Activated CD8-positive, alpha-beta T cell treated with anti-CD3 and anti-CD28 coated beads for 36 hours (primary cell): ENCODE data around the gene MINDY2. TPM values are rescaled to one million over a fixed set of nuclear protein-coding genes. Genes with fewer than 3 reads are reported as not detected.
A peak's percentile ranks its signal among the peaks of the same experiment; 100 is the strongest.

Experiments
- ATAC-seq: fragments of 200-7000 bp; cut with Tn5 transposase; one replicate; pipeline ENCODE4 v1.10.0; 2021; ENCODE audit warnings: mild to moderate bottlenecking, moderate library complexity
- CTCF ChIA-PET: fragments of 350-600 bp; sonication (Branson Sonifier 250); formaldehyde crosslinking; loops from one replicate; lab custom pipeline; 2021; ENCODE audit warnings: antibody characterized with exemption; lab: Charles Lee
- POLR2A ChIA-PET: fragments of 350-600 bp; sonication (Branson Sonifier 250); formaldehyde crosslinking; loops from one replicate; lab custom pipeline; 2021; ENCODE audit warnings: antibody characterized with exemption; lab: Charles Lee
- DNase-seq: peaks from one replicate; pipeline ENCODE4 v3.0.0-alpha.2; 2020
- H3K27ac Mint-ChIP-seq: one replicate; pipeline ENCODE4 v1.8.0; 2021; ENCODE audit warnings: mild to moderate bottlenecking, mixed read lengths
- H3K27me3 Mint-ChIP-seq: one replicate; pipeline ENCODE4 v1.8.0; 2021; ENCODE audit warnings: mixed read lengths
- H3K36me3 Mint-ChIP-seq: one replicate; pipeline ENCODE4 v1.8.0; 2021; ENCODE audit warnings: low read depth, mixed read lengths
- H3K4me1 Mint-ChIP-seq: one replicate; pipeline ENCODE4 v1.8.0; 2021; ENCODE audit warnings: low read depth, mixed read lengths
- H3K4me3 Mint-ChIP-seq: one replicate; pipeline ENCODE4 v1.8.0; 2021; ENCODE audit warnings: mild to moderate bottlenecking, moderate library complexity, mixed read lengths
- H3K9me3 Mint-ChIP-seq: one replicate; pipeline ENCODE4 v1.8.0; 2021; ENCODE audit warnings: mixed read lengths
- CTCF ChIP-seq: fragments of 200-600 bp; IDR thresholded peaks from one replicate; pipeline ENCODE4 v1.8.0; 2022; ENCODE audit warnings: antibody characterized with exemption, mild to moderate bottlenecking
- intact Hi-C: fragments of 100-400 bp; cut with micrococcal nuclease; formaldehyde crosslinking; loops from one replicate; pipeline ENCODE4 v1.10.0; 2022
- total RNA-seq, 2 experiments: library from RNA; stranded (reverse); gene quantifications; one replicate each; pipeline ENCODE4 v1.2.3, GENCODE V29; 2021

MINDY2 gene
- total RNA-seq, 2 experiments from 2014 or later: 9.0 to 10.3 TPM

DNA sequence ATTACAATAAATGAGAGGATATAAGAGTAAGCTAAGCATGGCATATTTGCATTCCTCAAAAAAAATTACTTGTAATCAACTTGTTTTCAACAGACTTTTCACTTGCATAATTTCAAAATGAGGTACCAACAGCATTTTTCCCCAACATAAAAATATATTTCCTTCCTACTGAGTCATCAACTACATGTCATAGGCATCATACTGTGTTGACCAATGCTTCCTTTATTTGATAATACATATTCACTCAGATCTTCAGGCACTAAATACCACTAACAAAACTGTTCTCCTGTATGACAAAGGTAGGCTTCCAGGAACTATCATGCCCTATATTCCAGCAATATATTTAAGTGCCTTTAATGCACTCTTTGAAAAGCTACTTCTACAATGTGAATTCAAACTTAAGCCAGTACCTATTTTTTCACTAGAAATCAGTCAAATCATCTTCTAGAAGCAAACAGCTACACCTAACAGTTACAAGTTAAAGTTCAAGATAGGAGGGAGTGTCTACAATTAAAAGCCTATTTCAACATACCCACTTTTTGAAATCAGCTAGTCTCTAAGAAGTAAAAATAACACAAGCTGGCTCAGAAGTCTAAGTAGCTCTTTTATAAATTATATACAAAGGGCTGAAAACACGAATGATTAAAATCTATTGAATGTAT is 32.9 kb upstream of the MINDY2 start:
- ATAC-seq (peak; percentile 66), DNase-seq (no peak)
- H3K4me3 Mint-ChIP-seq: no peak overlapping the region
- intact Hi-C loops: no loop called here
- H3K4me1 Mint-ChIP-seq: peaks cover 69% of the 10 kb centered on the region
- H3K27me3 Mint-ChIP-seq: no peaks in the 10 kb centered on the region
- H3K36me3 Mint-ChIP-seq: peaks cover 1% of the 10 kb centered on the region
- ChIA-PET CTCF (interaction anchor here (0.9 to 2.6 kb wide), 3 partner anchors 9 to 33 kb away, joined by 3 to 6 read pairs (median 3); partner anchors contain the start of gene MINDY2), POLR2A (interaction anchor here (1.1 kb wide), 1 partner anchor 12 kb away, joined by 3 read pairs; the partner anchor contains the start of gene ADAM10)
- TF ChIP-seq CTCF: no peak
- H3K27ac Mint-ChIP-seq: peak overlapping the region; percentile 78
- no peaks in the 10 kb centered on the region for H3K9me3 Mint-ChIP-seq

DNA sequence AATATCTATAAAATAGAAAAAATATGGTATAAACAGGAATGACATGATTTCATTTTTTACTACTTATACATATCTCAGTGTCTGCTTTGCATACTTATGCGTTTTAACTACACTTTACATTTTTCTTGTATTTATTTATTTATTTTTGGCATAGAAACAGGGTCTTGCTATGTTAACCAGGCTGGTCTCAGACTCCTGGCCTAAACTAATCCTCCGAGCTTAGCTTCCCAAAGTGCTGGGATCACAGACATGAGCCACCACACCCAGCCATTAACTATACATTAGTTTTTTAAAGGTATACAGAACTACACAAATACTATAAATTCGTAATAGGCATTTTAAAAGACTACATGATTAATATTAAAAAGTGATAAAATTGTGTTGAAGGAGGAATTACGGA is 30.7 kb upstream of the MINDY2 start:
- TF ChIP-seq CTCF: no peak
- Mint-ChIP-seq H3K9me3 (no peaks in the 10 kb centered on the region), H3K4me3 (no peak overlapping the region), H3K27ac (no peak overlapping the region), H3K27me3 (no peaks in the 10 kb centered on the region), H3K4me1 (peaks cover 74% of the 10 kb centered on the region), H3K36me3 (peaks cover 14% of the 10 kb centered on the region)
- ATAC-seq: no peak
- CTCF ChIA-PET: interaction anchor here (0.7 kb wide), 2 partner anchors 7 to 465 kb away, joined by 3 to 4 read pairs; no protein-coding TSS in a partner anchor
- POLR2A ChIA-PET: interaction anchor here (0.8 kb wide), 1 partner anchor 8 kb away, joined by 5 read pairs; no protein-coding TSS in a partner anchor
- intact Hi-C loops: no loop called here
- no peak for DNase-seq

DNA sequence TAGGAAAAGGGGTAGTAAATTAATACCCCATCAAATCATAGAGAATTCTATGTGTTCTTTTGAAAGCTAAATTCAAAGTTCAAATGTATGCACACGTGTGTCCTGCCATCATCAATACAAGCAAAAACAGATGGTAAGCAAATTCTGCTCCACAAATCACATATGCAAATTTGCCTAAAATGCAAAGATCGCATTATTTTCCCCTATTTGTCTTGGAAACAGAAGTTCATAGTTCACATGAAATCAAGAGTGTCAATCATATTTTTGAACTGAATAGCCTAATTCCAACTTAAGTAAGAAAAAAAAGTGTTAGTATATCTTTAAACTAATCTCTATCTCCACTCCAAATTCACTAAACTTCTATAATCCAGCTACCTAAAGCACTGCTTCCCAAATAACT is 30.1 kb upstream of the MINDY2 start:
- ChIA-PET CTCF (interaction anchor here (0.7 kb wide), 1 partner anchor 8 kb away, joined by 3 read pairs; no protein-coding TSS in a partner anchor), POLR2A (no interaction called here)
- H3K27ac Mint-ChIP-seq: no peak overlapping the region
- H3K4me1 Mint-ChIP-seq: peaks cover 76% of the 10 kb centered on the region
- H3K27me3 Mint-ChIP-seq: no peaks in the 10 kb centered on the region
- ATAC-seq: no peak
- peaks cover 16% of the 10 kb centered on the region for H3K36me3 Mint-ChIP-seq
- no peak overlapping the region for H3K4me3 Mint-ChIP-seq
- intact Hi-C loops: no loop called here
- no peak for DNase-seq
- no peaks in the 10 kb centered on the region for H3K9me3 Mint-ChIP-seq
- TF ChIP-seq CTCF: no peak

GRCh38 chr15:58742022-58742813 is 28.9 kb upstream of the MINDY2 start:
- DNase-seq (no peak), ATAC-seq (no peak)
- TF ChIP-seq CTCF: no peak
- Mint-ChIP-seq H3K27me3 (no peaks in the 10 kb centered on the region), H3K4me3 (no peak overlapping the region), H3K27ac (no peak overlapping the region), H3K4me1 (peaks cover 78% of the 10 kb centered on the region), H3K36me3 (peaks cover 17% of the 10 kb centered on the region), H3K9me3 (no peaks in the 10 kb centered on the region)
- ChIA-PET CTCF (no interaction called here), POLR2A (no interaction called here)
- intact Hi-C loops: no loop called here
